Measurements from ENCODE around the gene MYO1G. TPM values are rescaled to one million over a fixed set of nuclear protein-coding genes. Genes with fewer than 3 reads are reported as not detected.

MYO1G gene
- total and polyA plus RNA-seq, 10 of the 15 experiments (the other 5 are each of a cell fraction or from before 2014, with no cell fraction given) = 1.8 to 232 (median 134) TPM

GRCh38 chr7:44999245-45000092 is 20.7 kb upstream of the MYO1G start:
- peak overlapping the region; percentile 91 for H2AFZ ChIP-seq (ENCODE audit: control insufficient read depth, low read depth, low read length)
- intact Hi-C loops (cut with micrococcal nuclease; ENCODE audit: unreplicated experiment) (loop anchor here (1.0 to 2.0 kb wide), 5 partner anchors 13 to 117 kb away; partner anchors contain the start of gene TBRG4), in situ Hi-C loops (cut with MboI) (no loop called here)
- ChIA-PET CTCF (interaction anchor here (0.6 to 4.7 kb wide), 5 partner anchors 9 to 1662 kb away, joined by 3 to 52 read pairs (median 3); no protein-coding TSS in a partner anchor), SMC1A (ENCODE audit: uncharacterized antibody, unreplicated experiment) (interaction anchor here (0.7 to 10.5 kb wide), 5 partner anchors 20 to 1264 kb away, joined by 3 to 303 read pairs (median 5); partner anchors contain the start of gene MYO1G), POLR2A (interaction anchor here (0.6 to 10.5 kb wide), 7 partner anchors 16 to 250 kb away, joined by 3 to 280 read pairs (median 5); partner anchors contain the start of genes H2AZ2, MYO1G and PURB), RAD21 (ENCODE audit: unreplicated experiment) (interaction anchor here (0.6 to 9.9 kb wide), 11 partner anchors 8 to 153 kb away, joined by 3 to 303 read pairs (median 6); partner anchors contain the start of genes H2AZ2, MYO1G, PURB and TBRG4)
- peak; percentile 89 for FAIRE-seq
- peaks cover 43% of the 10 kb centered on the region for H3K79me2 ChIP-seq (ENCODE audit: control insufficient read depth, insufficient read depth, low read length)
- peaks cover 43% of the 10 kb centered on the region for H3K4me1 ChIP-seq (ENCODE audit: control insufficient read depth, insufficient read depth, low read length)
- peak overlapping the region; percentile 74 for H3K9ac ChIP-seq (ENCODE audit: control insufficient read depth, insufficient read depth, low read length)
- BruUV-seq (replicated peaks) = TSS peak; percentile 95
- H3K4me3 ChIP-seq = peak overlapping the region; percentile 95
- no peaks in the 10 kb centered on the region for H3K27me3 ChIP-seq (replicated peaks in 1 of 2; ENCODE audit: control insufficient read depth in 2 of 2, insufficient read depth in 2 of 2, low read length in 1 of 2)
- no peaks in the 10 kb centered on the region; a peak in 1 of 4 replicates for H3K36me3 ChIP-seq (ENCODE audit: control insufficient read depth in 2 of 2, insufficient read depth in 2 of 2, low read length in 1 of 2)
- under 1% methylated on average over 49 of the region's 66 CpGs for whole genome bisulfite sequencing (ENCODE audit: insufficient coverage, insufficient replicate concordance, low lambda C conversion rate, missing lambda C conversion rate)
- ATAC-seq = peak; percentile 88
- DNase-seq (ENCODE audit: low read depth, low spot score) = peak; percentile 96
- H3K4me2 ChIP-seq (ENCODE audit: control insufficient read depth, insufficient read depth) = peak overlapping the region; percentile 70
- H4K20me1 ChIP-seq (ENCODE audit: control insufficient read depth, insufficient read depth) = no peaks in the 10 kb centered on the region
- peak overlapping the region; percentile 79 for H3K27ac ChIP-seq (ENCODE audit: control insufficient read depth, insufficient read depth)
- no peaks in the 10 kb centered on the region for H3K9me3 ChIP-seq (replicated peaks; ENCODE audit: control insufficient read depth, insufficient read depth, low read length)
- TF ChIP-seq ZNF217 (IDR thresholded peaks at IDR 0.05) (no peak), SIN3A (IDR thresholded peaks at IDR 0.05; ENCODE audit: low read depth, low read length) (peak; percentile 66; the same call in 1 of the 2 replicates), SREBF2 (IDR thresholded peaks at IDR 0.05; ENCODE audit: low read length) (no peak), BCL11A (IDR thresholded peaks at IDR 0.05; ENCODE audit: low read depth, low read length) (no peak), FOXM1 (IDR thresholded peaks at IDR 0.05; ENCODE audit: low read depth, low read length) (no peak), ATF7 (IDR thresholded peaks at IDR 0.05; ENCODE audit: low read depth) (no peak), RFX5 (IDR thresholded peaks at IDR 0.05; ENCODE audit: low read depth, low read length) (no peak), PAX5 (IDR thresholded peaks at IDR 0.05; ENCODE audit: borderline replicate concordance, low read depth, low read length) (no peak), JUNB (IDR thresholded peaks at IDR 0.05) (no peak), LARP7 (IDR thresholded peaks at IDR 0.05) (no peak), KDM1A (IDR thresholded peaks at IDR 0.05; ENCODE audit: borderline replicate concordance) (no peak), CBFB (IDR thresholded peaks at IDR 0.05; ENCODE audit: low read depth) (no peak), CHD2 (IDR thresholded peaks at IDR 0.05; ENCODE audit: borderline replicate concordance, low read depth, low read length) (peak; percentile 95), TARDBP (IDR thresholded peaks at IDR 0.05; ENCODE audit: borderline replicate concordance) (no peak), ZBTB11 (CRISPR knock-in tag; IDR thresholded peaks at IDR 0.05) (no peak), IRF4 (IDR thresholded peaks at IDR 0.05; ENCODE audit: low read depth, low read length) (no peak), EZH2 (IDR thresholded peaks at IDR 0.05; ENCODE audit: borderline replicate concordance, control insufficient read depth, low read depth, low read length) (no peak), GATAD2B (conservative IDR thresholded peaks at IDR 0.05; ENCODE audit: low read depth) (no peak), POLR2AphosphoS5 (IDR thresholded peaks at IDR 0.05; ENCODE audit: low read length) (no peak), KLF5 (IDR thresholded peaks at IDR 0.05; ENCODE audit: partially characterized antibody) (no peak), IKZF2 (IDR thresholded peaks at IDR 0.05) (peak; percentile 74 to 75), SRF (IDR thresholded peaks at IDR 0.05; ENCODE audit: low read depth in 2 of 2, low read length in 2 of 2) (no peak), CHD1 (IDR thresholded peaks at IDR 0.05; ENCODE audit: low read depth, low read length) (no peak), HCFC1 (IDR thresholded peaks at IDR 0.05; ENCODE audit: low read length) (peak; percentile 61)

Measured in GM12878 (cell line).